Bronchial epithelial cell (primary cell): Measurements from ENCODE around the gene HES4. TPM values are rescaled to one million over a fixed set of nuclear protein-coding genes. Genes with fewer than 3 reads are reported as not detected.

ENCODE experiments used
- DNase-seq: peaks from one replicate; pipeline ENCODE4 v3.0.0-alpha.2; 2010; ENCODE audit warnings: low read depth
- FAIRE-seq: peaks from 2 replicates; lab custom pipeline; 2011; peaks lifted over from hg19 to GRCh38; lab: Jason Lieb, UNC
- H3K27me3 ChIP-seq: 2 replicates; pipeline ENCODE4 v1.5.1; 2011; ENCODE audit warnings: low read length; ENCODE audit not compliant: control insufficient read depth, insufficient read depth
- H3K36me3 ChIP-seq: 2 replicates; pipeline ENCODE4 v1.5.1; 2011; ENCODE audit warnings: low read length; ENCODE audit not compliant: control insufficient read depth, insufficient read depth
- H3K4me3 ChIP-seq: 2 replicates; pipeline ENCODE4 v1.5.1; 2011; ENCODE audit warnings: mild to moderate bottlenecking, low read depth, low read length, control low read depth
- CTCF ChIP-seq: IDR thresholded peaks from 2 replicates; pipeline ENCODE4 v1.5.1; 2011; ENCODE audit warnings: mild to moderate bottlenecking, moderate library complexity, low read length, control low read depth, inconsistent platforms; ENCODE audit not compliant: insufficient read depth, severe bottlenecking
- total RNA-seq: library from RNA; depleted of rRNA; stranded (reverse); fragments of >200 nt; gene quantifications from 2 replicates; pipeline ENCODE4 v1.2.1, GENCODE V29; 2014

Gene HES4
- total RNA-seq, 1 donor from 2014 or later, result 42.6 TPM

DNA sequence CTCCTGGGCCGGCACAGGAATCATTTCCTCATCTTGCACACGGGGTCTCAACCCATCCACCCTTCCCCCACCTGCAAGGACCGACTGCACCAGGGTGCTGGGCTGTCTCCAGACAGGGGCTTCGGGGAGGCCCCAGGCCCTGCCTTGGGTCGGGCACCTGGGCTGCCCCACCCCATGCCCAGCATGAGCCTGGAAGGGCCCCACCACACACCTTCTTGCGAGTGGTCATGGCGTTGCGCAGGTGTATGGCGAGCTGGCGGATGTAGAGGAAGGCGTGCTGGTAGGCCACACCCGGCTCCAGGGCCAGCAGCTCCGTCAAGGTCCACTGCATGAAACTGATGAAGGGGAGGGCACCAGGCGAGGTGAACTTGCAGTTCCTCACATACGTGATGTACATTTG is 47.7 kb downstream of the HES4 start:
- no peak for DNase-seq
- no peak overlapping the region for H3K4me3 ChIP-seq
- no peak for TF ChIP-seq CTCF
- no peak for FAIRE-seq
- H3K36me3 ChIP-seq, result peaks cover 73% of the 10 kb centered on the region
- no peaks in the 10 kb centered on the region for H3K27me3 ChIP-seq

DNA sequence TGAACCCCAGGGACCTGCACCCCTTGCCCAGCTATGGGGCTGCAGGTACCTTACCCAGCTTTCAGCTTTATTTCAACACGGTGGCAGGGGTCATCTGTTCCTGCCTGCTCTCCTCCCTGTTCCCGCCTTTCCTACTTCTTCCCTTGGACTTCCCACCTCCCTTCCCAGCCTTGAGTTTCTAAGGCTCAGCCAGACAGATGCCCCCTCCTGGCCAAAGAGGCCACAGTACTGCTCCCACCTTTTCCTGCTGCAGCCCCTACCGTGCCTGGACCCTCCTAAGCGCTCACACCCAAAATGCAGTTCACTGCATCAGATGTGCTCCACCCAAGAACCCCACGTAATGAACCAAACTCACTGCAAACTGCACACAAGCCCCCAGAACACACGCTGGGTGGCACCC is 48.5 kb downstream of the HES4 start:
- DNase-seq (no peak), FAIRE-seq (no peak)
- H3K4me3 ChIP-seq, result no peak overlapping the region
- H3K36me3 ChIP-seq, result peaks cover 73% of the 10 kb centered on the region
- no peaks in the 10 kb centered on the region for H3K27me3 ChIP-seq
- TF ChIP-seq CTCF, result no peak

GRCh38 chr1:950881-951280 is 49.0 kb downstream of the HES4 start:
- DNase-seq, result no peak
- FAIRE-seq, result no peak
- TF ChIP-seq CTCF, result no peak
- H3K27me3 ChIP-seq, result no peaks in the 10 kb centered on the region
- no peak overlapping the region for H3K4me3 ChIP-seq
- peaks cover 69% of the 10 kb centered on the region for H3K36me3 ChIP-seq

GRCh38 chr1:950268-950667 is 49.6 kb downstream of the HES4 start:
- H3K36me3 ChIP-seq, result peaks cover 64% of the 10 kb centered on the region
- no peak for TF ChIP-seq CTCF
- H3K4me3 ChIP-seq, result no peak overlapping the region
- FAIRE-seq (no peak), DNase-seq (no peak)
- H3K27me3 ChIP-seq, result no peaks in the 10 kb centered on the region

Other genes with a start within 250 kb of the HES4 start
- 0.51 and 0.53 TPM in 2 replicates for gene SAMD11, start 76.2 kb downstream of the HES4 start, total RNA-seq
- 116 and 128 TPM in 2 replicates for gene NOC2L, start 40.8 kb downstream of the HES4 start, total RNA-seq
- 4.5 and 6.8 TPM in 2 replicates for gene KLHL17, start 39.5 kb downstream of the HES4 start, total RNA-seq
- 1.6 and 5.4 TPM in 2 replicates for gene PLEKHN1, start 33.6 kb downstream of the HES4 start, total RNA-seq
- under 0.01 TPM in 1 of 2 replicates, not detected in the other for gene PERM1, start 18.0 kb downstream of the HES4 start, total RNA-seq
- 18.2 and 25.7 TPM in 2 replicates for gene ISG15, start 13.4 kb upstream of the HES4 start, total RNA-seq
- 117 and 132 TPM in 2 replicates for gene AGRN, start 20.0 kb upstream of the HES4 start, total RNA-seq
- 9.0 and 14.6 TPM in 2 replicates for gene RNF223, start 74.2 kb upstream of the HES4 start, total RNA-seq
- 5.9 and 8.2 TPM in 2 replicates for gene C1orf159, start 116.0 kb upstream of the HES4 start, total RNA-seq
- gene TTLL10, start 173.8 kb upstream of the HES4 start, total RNA-seq, result not detected in 2 replicates
- 1.7 TPM in 1 of 2 replicates, not detected in the other for gene TNFRSF18, start 206.5 kb upstream of the HES4 start, total RNA-seq
- gene TNFRSF4, start 214.1 kb upstream of the HES4 start, total RNA-seq, result 0.13 TPM in 1 of 2 replicates, not detected in the other
- 68.2 and 81.3 TPM in 2 replicates for gene SDF4, start 231.9 kb upstream of the HES4 start, total RNA-seq
- gene B3GALT6, start 232.1 kb upstream of the HES4 start, total RNA-seq, result 19.1 and 24.5 TPM in 2 replicates
- gene C1QTNF12, start 246.6 kb upstream of the HES4 start, total RNA-seq, result 1.3 and 2.7 TPM in 2 replicates